Suprapubic skin (tissue), 4 donors: ENCODE results near the gene PITX3.

ENCODE experiments used
- CTCF ChIP-seq, 2 donors: fragments of 200-600 bp in 1 of 2; fragments of 450-650 bp in 1 of 2; sonication (generic) in 1 of 2; IDR thresholded peaks; one replicate each; pipeline ENCODE4 v1.5.1; 2016 to 2019; ENCODE audit warnings: antibody characterized with exemption in 2 of 2, mild to moderate bottlenecking in 1 of 2, moderate library complexity in 1 of 2
- EP300 ChIP-seq: sonication (generic); formaldehyde crosslinking; IDR thresholded peaks from one replicate; pipeline ENCODE4 v1.6.1; 2017; ENCODE audit warnings: antibody characterized with exemption
- POLR2A ChIP-seq, 2 donors: fragments of 450-650 bp; IDR thresholded peaks; one replicate each; pipeline ENCODE4 v1.6.1; 2017; ENCODE audit warnings: antibody characterized with exemption in 2 of 2, mild to moderate bottlenecking in 2 of 2, moderate library complexity in 2 of 2
- POLR2AphosphoS5 ChIP-seq, 3 donors: sonication (generic); formaldehyde crosslinking; IDR thresholded peaks; one replicate each; pipeline ENCODE4 v1.6.1; 2017; ENCODE audit warnings: antibody characterized with exemption in 3 of 3

GRCh38 chr10:102284531-102284930, 43.2 kb upstream of the PITX3 start:
- TF ChIP-seq POLR2AphosphoS5 (IDR thresholded peaks at IDR 0.05) (no peak), CTCF (IDR thresholded peaks at IDR 0.05) (no peak), EP300 (no peak), POLR2A (IDR thresholded peaks at IDR 0.05) (no peak)
